Astrocyte of the cerebellum (primary cell): ENCODE measurements around the gene TRIM29.

Source experiments
- DNase-seq: peaks from one replicate; pipeline ENCODE4 v3.0.0-alpha.2; 2011; ENCODE audit warnings: low read depth
- H3K4me3 ChIP-seq: 2 replicates; pipeline ENCODE4 v1.5.1; 2011; ENCODE audit warnings: mild to moderate bottlenecking, low read depth, low read length, moderate library complexity
- CTCF ChIP-seq: IDR thresholded peaks from 2 replicates; pipeline ENCODE4 v1.5.1; 2012; ENCODE audit warnings: low read length, low read depth, moderate library complexity, mild to moderate bottlenecking; ENCODE audit errors: missing control alignments
- in situ Hi-C: cut with HindIII; loops from 2 replicates; pipeline ENCODE4 v1.10.0; 2017; ENCODE audit warnings: low sequenced_read_pairs

TRIM29 gene

DNA sequence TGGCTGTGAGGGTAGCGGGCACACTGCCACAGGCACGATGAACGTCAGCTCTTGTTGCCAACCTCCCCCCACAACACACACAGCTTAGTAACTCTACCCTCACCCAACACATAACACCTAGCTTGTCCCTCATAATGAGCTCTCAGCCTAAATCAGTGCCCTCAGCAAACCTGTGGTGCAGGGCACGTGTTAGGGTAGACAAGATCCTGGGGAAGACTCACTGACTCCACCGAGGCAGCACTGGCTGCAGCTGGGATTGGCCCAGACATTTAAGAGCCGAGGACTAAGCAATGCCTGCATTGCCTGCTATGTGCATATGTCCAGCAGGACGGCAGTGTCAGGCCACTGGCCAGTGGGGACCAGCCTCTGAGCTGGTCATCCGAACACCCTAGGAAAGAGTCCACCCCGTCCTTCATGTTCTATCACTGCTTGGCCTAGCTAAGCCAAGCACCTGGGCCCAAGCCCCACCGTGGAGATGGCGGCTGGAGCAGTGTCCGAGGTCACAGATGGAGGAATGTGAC, 32.9 kb upstream of the TRIM29 start:
- DNase-seq, result no peak
- H3K4me3 ChIP-seq, result no peak overlapping the region
- in situ Hi-C loops, result no loop called here
- TF ChIP-seq CTCF, result no peak

GRCh38 chr11:120169981-120170698, 32.2 kb upstream of the TRIM29 start:
- no peak for TF ChIP-seq CTCF
- H3K4me3 ChIP-seq, result no peak overlapping the region
- DNase-seq, result no peak
- in situ Hi-C loops, result no loop called here

GRCh38 chr11:120168960-120169681, 31.2 kb upstream of the TRIM29 start:
- peak overlapping the region; percentile 37 for H3K4me3 ChIP-seq
- no peak for DNase-seq
- TF ChIP-seq CTCF, result peak; percentile 73
- in situ Hi-C loops, result no loop called here

GRCh38 chr11:120168108-120168959, 30.4 kb upstream of the TRIM29 start:
- peak overlapping the region; percentile 37 for H3K4me3 ChIP-seq
- DNase-seq, result no peak
- in situ Hi-C loops, result no loop called here
- no peak for TF ChIP-seq CTCF

DNA sequence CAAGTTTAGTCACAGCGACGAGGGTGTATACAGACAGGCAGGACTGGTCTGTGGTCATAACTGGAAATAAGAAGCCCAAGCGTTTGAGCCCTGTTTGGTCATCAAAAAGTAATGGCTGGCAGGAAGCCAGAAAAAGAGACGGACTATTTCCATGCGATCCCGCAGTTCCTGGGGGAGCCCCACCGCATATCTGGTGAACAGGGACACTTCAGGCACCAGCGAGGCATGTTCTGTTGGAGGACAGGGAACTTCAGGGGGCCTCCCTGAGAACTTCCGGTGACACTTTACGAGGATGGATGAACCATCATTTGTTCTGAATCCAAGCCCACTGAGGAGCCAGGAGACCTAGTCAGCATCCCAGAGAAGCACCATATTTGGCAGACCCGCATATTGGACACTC, 29.7 kb upstream of the TRIM29 start:
- DNase-seq, result no peak
- no peak overlapping the region for H3K4me3 ChIP-seq
- no peak for TF ChIP-seq CTCF
- in situ Hi-C loops, result no loop called here

GRCh38 chr11:120160436-120160835, 22.5 kb upstream of the TRIM29 start:
- TF ChIP-seq CTCF, result no peak
- in situ Hi-C loops, result no loop called here
- DNase-seq, result no peak
- H3K4me3 ChIP-seq, result no peak overlapping the region
